ENCODE results near the gene GRIK2.

GRCh38 chr6:101700655-101701054, 307.1 kb downstream of the GRIK2 start:
- TF ChIP-seq CTCF (IDR thresholded peaks at IDR 0.05) (no peak), POLR2A (IDR thresholded peaks at IDR 0.05; ENCODE audit: low read depth) (no peak)

Data from esophagus muscularis mucosa (tissue), 3 donors.